Right lobe of liver (tissue), 4 donors: ENCODE results near the gene SOWAHC.

Experiments
- POLR2A ChIP-seq: fragments of 450-650 bp; IDR thresholded peaks from one replicate; pipeline ENCODE4 v1.6.1; 2017; ENCODE audit warnings: antibody characterized with exemption, mild to moderate bottlenecking
- TF ChIP-seq, protein P1 (sequence below), 4 donors: fragments of 200-600 bp in 3 of 4; fragments of 450-650 bp in 1 of 4; IDR thresholded peaks; one replicate each; pipeline versions ENCODE4 v1.5.1 to v1.8.0; 2016 to 2022; ENCODE audit warnings: antibody characterized with exemption in 4 of 4, mild to moderate bottlenecking in 2 of 4
- donor health status: DM: no; HTN: no; CAD: no.
- donor health status: DM: no; HTN: no; CAD: no.
- donor health status: DM: no; HTN: yes; CAD: no.

DNA sequence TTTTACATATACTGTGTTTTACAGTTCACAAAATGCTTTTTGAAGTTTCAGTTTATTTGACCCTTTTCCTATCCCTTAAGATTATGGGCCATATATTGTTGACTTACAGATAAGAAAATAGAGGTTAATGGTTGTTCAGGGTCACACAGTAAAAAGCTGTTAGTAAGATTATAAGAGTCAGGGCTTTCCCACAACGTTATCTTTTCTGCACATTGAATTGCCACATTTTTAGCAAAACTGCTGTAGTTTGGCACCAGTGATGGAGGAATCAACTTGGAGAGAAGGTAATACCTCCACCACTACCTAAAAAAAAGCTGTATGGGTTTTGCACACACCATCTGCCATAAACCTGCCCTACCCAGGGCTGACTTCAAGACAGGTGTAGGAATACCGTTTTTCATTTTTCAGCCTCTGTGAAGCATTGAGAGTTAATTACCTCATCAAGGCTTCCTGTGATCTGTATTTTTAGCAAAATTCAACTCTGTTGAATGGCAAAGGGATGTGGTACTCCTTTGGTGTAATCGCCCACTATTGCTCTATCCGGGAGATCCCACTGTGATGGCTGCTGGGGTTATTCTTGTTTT lies 5.0 kb downstream of the SOWAHC start:
- TF ChIP-seq, protein P1, sequence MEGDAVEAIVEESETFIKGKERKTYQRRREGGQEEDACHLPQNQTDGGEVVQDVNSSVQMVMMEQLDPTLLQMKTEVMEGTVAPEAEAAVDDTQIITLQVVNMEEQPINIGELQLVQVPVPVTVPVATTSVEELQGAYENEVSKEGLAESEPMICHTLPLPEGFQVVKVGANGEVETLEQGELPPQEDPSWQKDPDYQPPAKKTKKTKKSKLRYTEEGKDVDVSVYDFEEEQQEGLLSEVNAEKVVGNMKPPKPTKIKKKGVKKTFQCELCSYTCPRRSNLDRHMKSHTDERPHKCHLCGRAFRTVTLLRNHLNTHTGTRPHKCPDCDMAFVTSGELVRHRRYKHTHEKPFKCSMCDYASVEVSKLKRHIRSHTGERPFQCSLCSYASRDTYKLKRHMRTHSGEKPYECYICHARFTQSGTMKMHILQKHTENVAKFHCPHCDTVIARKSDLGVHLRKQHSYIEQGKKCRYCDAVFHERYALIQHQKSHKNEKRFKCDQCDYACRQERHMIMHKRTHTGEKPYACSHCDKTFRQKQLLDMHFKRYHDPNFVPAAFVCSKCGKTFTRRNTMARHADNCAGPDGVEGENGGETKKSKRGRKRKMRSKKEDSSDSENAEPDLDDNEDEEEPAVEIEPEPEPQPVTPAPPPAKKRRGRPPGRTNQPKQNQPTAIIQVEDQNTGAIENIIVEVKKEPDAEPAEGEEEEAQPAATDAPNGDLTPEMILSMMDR (IDR thresholded peaks at IDR 0.05), result no peak
- no peak for TF ChIP-seq POLR2A
